ENCODE measurements around the gene FAM156A. TPM values are rescaled to one million over a fixed set of nuclear protein-coding genes. Genes with fewer than 3 reads are reported as not detected.
"Not testable (repeated sequence)": the region's sequence is repeated elsewhere in the genome, so short reads cannot be mapped to it uniquely, and the experiment has no call there.

The FAM156A gene
- total and polyA plus RNA-seq, 2 experiments from 2014 or later = 5.2 to 16.3 TPM

- H3K27ac Mint-ChIP-seq = no peak overlapping the region
- peaks cover 6% of the 10 kb centered on the region for H3K4me1 Mint-ChIP-seq
- no peaks in the 10 kb centered on the region for H3F3A ChIP-seq (replicated peaks; ENCODE audit: low read depth)
- H3K79me2 ChIP-seq (replicated peaks; ENCODE audit: insufficient read depth) = peaks cover 8% of the 10 kb centered on the region
- no peak overlapping the region for H3K4me3 Mint-ChIP-seq
- no peaks in the 10 kb centered on the region for H3K36me3 Mint-ChIP-seq (ENCODE audit: low read depth)
- H2AFZ ChIP-seq = no peak overlapping the region
- peaks cover 5% of the 10 kb centered on the region for H3K27me3 Mint-ChIP-seq (ENCODE audit: insufficient read depth, low read depth, poor library complexity)
- H3K27me3 ChIP-seq (ENCODE audit: insufficient read depth) = no peaks in the 10 kb centered on the region
- no peak for TF ChIP-seq STAT1 (IDR thresholded peaks at IDR 0.05; ENCODE audit: unreplicated experiment)
- no peak for TF ChIP-seq CTCF (conservative IDR thresholded peaks at IDR 0.05; ENCODE audit: low read depth in 2 of 2)
- no peak for TF ChIP-seq NANOG (IDR thresholded peaks at IDR 0.05; ENCODE audit: borderline replicate concordance)
- TF ChIP-seq ZNF331 (CRISPR knock-in tag; IDR thresholded peaks at IDR 0.05; ENCODE audit: low read depth) = no peak
- no peak overlapping the region for H3K4me3 ChIP-seq
- H4K20me1 ChIP-seq (replicated peaks; ENCODE audit: insufficient read depth) = no peaks in the 10 kb centered on the region
- no peaks in the 10 kb centered on the region for H3K36me3 ChIP-seq (ENCODE audit: insufficient read depth)
- H3K4me2 ChIP-seq = no peak overlapping the region
- H3K9me2 ChIP-seq (ENCODE audit: insufficient read depth) = no peaks in the 10 kb centered on the region
- no peaks in the 10 kb centered on the region for H3K9me3 Mint-ChIP-seq
- no peak overlapping the region for H3K27ac ChIP-seq (ENCODE audit: low read depth)
- no peaks in the 10 kb centered on the region for H3K4me1 ChIP-seq (ENCODE audit: insufficient read depth)
- DNase-seq (ENCODE audit: low spot score) = no peak
- no peak for ATAC-seq
Observed at GRCh38 chrX:52990848-52991247, 32.5 kb upstream of the FAM156A start.

GRCh38 chrX:52990011-52990631 lies 31.8 kb upstream of the FAM156A start:
- H3K9me3 Mint-ChIP-seq; H3K27me3 ChIP-seq (ENCODE audit: insufficient read depth); H3K27me3 Mint-ChIP-seq (ENCODE audit: insufficient read depth, low read depth, poor library complexity); H3K4me3 Mint-ChIP-seq; H3K36me3 ChIP-seq (ENCODE audit: insufficient read depth); H3K9me2 ChIP-seq (ENCODE audit: insufficient read depth); H3K4me1 Mint-ChIP-seq; H3K4me3 ChIP-seq; H3K36me3 Mint-ChIP-seq (ENCODE audit: low read depth); H3K27ac Mint-ChIP-seq; H3K4me1 ChIP-seq (ENCODE audit: insufficient read depth); H2AFZ ChIP-seq; H3K27ac ChIP-seq (ENCODE audit: low read depth); H4K20me1 ChIP-seq (replicated peaks; ENCODE audit: insufficient read depth); H3F3A ChIP-seq (replicated peaks; ENCODE audit: low read depth); H3K79me2 ChIP-seq (replicated peaks; ENCODE audit: insufficient read depth); H3K4me2 ChIP-seq: not testable (repeated sequence)
- TF ChIP-seq CTCF (conservative IDR thresholded peaks at IDR 0.05; ENCODE audit: low read depth in 2 of 2) = peak; percentile 59 to 72
- peak; percentile 57 for DNase-seq (ENCODE audit: low spot score)
- ATAC-seq = peak; percentile 95

All from GM23338 (cell line).